Embryonic facial prominence (tissue), 1 donor: ENCODE data around the gene BHLHE23.
"Not testable (repeated sequence)": the region's sequence is repeated elsewhere in the genome, so short reads cannot be mapped to it uniquely, and the experiment has no call there.

ENCODE experiments used
- DNase-seq: peaks from one replicate; pipeline ENCODE4 v3.0.0-alpha.2; 2016; ENCODE audit errors: extremely low spot score

Gene BHLHE23

DNA sequence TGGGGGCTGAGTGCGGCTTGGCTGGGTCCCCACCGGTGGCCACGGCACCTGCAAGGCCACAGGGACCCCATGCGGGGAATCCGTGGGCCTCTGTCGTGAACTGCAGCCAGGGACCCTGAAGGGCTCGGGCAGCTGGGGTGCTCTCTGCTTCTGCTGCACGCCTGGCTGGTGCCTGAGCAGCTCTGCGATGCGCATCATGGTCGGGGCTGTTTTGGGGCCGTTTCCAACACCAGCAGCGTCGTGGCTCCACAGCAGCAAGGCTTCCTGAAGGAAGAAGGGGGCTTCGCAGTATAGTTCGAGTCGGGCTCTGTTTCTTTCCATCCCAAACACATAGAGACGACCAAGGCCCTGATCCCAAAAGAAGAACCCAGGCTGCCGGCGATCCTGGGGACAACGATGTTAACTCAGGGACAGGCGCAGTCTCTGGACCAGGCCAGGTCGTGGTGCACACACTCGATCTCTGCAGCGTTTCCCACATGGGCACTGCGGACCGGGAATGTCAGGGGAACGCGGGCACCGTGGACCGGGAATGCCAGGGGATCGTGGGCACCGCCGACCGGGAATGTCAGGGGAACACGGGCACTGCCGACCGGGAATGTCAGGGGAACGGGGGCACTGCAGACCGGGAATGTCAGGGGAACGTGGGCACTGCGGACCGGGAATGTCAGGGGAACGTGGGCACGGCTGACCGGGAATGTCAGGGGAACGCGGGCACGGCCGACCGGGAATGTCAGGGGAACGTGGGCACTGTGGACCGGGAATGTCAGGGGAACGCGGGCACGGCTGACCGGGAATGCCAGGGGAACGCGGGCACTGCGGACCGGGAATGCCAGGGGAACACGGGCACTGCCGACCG, 36.8 kb upstream of the BHLHE23 start:
- no peak for DNase-seq

DNA sequence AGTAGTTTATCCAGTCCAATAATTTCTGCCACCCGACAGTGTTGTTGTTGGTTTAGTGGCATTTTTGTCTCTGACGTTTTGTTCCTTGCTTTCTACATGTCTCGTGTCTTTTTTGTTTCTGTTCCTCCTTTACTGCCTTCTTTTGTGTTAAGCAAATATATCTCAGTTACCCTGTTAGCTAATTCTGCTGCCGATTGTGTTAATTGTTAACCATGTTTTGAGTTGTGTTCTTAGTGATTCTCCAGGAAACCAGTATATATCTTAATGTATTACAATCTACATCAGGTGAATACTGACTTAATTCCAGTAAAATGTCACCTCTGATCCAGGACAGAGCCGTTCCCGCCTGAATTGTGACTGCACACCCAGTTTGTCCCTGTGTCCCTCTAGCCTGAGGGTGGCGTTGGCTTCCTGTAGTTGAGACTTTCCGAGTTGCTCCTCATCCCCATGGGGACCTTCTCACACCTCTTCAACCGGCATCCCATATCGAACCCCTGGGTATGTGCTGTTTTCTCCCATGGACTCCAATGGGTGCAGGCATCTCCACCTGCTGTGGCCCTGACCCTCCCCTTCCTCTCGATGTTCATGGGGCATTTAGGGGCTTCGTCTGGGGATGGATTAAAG, 35.8 kb upstream of the BHLHE23 start:
- no peak for DNase-seq

DNA sequence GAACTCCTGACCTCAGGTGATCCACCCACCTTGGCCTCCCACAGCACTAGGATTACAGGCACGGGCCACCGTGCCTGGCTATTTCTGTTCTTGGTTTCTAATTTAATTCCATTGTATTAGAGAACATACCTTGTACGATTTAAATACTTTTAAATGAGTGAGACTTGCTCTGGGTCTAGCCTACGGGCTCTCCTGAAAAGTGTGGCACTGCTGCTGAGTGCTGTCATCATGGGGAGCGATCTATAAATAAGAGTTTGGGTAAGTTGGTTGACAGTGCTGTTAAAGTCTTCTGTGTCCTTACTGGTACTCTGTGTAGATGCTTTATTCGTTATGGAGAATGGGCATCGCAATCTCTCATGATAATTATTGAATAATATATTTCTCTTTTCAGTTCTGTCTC, 35.0 kb upstream of the BHLHE23 start:
- DNase-seq = no peak

DNA sequence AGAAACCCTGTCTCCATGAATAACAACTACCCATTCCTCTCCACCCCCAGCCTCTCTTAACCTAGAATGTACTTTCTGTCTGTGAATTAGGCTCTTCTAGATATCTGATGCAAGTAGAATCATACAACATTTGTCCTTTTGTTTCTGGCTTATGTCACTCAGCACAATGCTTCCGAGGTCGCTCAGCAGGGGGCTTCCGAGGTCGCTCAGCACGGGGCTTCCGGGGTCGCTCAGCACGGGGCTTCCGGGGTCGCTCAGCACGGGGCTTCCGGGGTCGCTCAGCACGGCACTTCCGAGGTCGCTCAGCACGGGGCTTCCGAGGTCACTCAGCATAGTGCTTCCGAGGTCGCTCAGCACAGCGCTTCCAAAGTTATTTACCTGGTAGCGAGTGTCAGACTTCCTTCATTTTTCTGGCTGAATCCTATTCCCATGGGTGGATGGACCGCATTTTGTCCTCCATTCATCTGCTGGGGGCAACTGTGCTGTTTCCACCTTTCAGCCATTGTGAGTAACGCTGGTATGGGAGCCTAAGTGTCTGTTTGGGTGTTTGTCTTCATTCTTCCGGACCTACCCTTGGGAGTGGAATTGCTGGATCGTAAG, 31.0 kb upstream of the BHLHE23 start:
- no peak for DNase-seq

DNA sequence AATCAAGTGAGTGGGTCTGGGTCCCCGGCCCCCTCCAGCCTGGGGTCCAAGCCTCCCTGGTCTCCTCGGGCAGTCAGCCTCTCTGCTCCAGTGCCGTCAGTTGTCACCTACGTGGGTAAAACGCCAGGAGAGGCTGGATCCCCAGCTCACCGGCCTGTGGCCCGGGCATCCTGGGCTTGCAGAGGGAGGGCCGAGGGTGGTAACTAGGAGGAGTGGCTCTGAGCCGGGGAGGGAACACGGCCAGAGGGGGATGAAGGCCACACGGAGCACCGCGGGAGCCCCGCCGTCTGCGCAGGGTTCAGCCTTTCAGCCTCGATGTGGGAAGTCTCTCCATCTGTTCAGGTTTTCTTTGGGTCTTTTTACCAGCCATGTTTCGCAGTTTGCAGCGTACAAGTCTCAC, 29.5 kb upstream of the BHLHE23 start:
- no peak for DNase-seq

DNA sequence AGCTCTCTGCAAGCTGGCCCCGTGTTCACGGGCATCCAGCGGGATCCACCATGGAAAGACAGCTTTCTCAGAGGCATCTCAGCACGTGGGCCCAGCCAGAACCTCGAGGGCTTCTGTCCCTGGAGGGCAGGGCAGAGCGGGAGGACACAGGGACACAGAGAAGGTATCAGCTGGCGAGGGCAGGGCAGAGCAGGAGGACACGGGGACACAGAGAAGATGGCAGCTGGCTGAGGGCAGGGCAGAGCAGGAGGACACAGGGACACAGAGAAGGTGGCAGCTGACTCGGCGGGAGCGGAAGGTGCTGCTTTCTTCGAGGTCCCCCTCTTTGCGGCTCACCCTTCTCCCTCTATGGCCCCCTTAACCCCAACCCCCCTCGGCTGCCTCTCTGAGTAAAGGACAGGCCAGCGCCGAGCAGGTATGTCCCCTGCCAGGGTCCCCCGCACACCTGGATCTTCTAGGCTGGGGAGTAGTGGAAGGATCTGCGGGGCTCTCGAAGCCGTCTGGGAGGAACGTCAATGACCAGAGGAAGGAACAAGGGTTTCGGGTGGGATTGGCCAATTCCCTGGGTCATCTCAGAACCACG, 28.9 kb upstream of the BHLHE23 start:
- no peak for DNase-seq

DNA sequence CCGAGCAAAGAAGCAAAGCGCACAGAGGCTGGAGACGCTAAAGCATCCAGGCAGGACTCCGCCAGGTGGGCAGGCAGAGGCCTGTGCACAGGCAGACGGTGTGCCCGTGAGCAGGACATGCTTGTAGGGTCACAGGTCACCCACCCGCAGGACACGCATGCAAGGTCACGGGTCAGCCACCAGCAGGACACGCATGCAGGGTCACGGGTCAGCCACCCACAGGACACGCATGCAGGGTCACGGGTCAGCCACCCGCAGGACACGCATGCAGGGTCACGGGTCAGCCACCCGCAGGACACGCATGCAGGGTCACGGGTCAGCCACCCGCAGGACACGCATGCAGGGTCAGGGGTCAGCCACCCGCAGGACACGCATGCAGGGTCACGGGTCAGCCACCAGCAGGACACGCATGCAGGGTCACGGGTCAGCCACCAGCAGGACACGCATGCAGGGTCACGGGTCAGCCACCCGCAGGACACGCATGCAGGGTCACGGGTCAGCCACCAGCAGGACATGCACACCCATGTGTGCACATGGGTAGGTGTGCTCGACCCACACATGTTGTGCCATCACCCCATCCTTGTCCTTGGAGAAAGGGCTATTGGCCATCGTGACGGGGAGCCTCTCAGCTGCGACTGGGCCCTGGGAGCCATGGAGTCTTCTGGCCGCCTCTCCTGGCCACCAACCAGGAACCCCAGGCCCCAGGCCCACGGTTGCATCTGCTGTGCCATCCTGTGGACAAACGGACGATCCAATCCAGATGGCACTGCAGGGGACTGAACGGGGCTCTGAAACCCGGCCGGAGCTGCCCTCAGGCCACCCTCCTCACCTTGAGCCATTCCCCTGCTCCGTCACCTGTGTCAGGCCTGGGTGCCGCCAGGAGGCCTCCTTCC, 28.2 kb upstream of the BHLHE23 start:
- DNase-seq = not testable (repeated sequence)

DNA sequence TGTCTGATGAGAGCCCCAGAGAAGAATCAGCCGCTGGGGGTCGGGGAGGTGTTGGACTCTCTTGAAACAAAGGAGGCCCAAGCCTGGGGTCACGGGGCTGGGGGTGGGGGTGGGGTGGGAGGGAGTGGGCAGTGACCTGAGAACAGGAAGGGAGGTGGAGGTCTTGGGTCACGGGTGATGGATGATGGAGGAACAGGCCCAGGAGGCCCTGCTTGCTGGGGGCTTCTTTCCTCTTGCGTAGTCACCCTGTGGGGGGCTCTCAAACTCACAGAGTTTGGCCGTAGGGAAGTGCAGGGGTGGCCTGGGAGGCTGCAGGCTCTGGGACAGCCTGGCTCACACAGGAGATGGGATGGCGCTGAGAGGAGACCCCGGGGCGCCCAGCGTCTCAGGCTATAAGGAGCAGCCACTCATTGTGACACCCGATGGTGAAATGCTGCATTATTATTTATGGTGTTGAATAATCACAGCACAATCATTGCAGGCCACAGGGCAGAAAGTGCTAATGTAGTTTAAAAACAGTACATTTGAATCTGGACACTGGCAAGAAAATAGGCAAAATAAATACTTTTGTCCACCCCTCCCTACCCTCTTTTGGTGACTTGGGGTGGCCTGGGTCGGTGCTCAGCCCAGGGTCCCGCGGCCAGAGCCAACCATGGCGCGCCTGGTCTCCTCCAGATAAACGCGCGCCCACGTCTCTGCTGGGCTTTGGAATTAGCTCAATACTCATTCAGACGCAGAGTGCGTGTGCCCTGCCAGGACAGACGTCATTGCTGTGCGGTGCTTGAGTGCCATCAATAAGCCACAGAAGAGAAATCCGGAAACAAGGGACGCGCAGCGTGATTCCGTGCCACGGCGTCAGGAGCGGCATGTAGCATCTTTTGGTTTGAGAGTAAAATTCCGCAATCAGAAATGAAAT, 27.3 kb upstream of the BHLHE23 start:
- DNase-seq = no peak

DNA sequence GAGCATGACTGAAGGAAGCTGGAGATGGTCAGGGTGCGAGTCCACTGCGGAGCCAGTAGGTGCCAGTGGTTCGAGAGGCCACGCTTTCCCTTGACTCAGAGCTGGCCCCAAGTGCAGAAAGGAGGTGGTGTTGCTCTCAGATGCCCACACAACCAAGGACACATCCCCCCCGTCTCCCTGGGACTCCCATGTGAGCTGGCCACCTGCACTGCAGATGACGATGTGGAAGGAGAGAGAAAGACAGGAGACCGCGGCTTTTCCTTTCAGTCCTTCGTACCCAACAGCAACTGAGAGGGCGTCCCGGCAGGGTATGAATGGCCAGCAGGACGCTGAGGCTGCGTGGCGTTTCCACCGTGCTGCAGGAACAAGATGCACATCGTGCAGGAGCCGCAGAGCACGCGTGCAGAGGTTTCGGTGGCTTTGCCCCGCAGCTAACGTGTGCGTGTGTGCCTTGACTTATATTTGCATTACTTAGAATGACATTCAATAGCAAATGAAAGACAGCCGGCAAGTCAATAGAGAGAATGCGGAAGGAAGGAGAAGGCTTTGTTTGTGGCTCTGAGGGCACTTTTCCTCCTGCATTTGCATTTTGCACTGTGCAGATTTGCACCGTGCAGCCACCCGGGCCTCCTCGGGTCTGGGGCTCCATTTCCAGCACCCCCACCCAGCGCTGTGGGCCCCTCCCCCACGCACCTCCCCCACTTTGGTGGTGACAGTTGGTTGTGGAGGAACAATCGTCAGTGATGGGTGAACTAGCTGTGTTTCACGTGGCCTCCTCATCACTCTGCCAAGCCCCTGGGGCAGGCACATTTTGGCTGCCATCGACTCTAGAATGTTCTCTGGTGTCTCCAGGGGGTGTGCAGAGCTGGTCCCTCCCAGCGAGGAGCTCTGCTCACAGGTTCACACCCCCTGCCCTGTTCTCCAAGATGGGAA, 26.4 kb upstream of the BHLHE23 start:
- no peak for DNase-seq

DNA sequence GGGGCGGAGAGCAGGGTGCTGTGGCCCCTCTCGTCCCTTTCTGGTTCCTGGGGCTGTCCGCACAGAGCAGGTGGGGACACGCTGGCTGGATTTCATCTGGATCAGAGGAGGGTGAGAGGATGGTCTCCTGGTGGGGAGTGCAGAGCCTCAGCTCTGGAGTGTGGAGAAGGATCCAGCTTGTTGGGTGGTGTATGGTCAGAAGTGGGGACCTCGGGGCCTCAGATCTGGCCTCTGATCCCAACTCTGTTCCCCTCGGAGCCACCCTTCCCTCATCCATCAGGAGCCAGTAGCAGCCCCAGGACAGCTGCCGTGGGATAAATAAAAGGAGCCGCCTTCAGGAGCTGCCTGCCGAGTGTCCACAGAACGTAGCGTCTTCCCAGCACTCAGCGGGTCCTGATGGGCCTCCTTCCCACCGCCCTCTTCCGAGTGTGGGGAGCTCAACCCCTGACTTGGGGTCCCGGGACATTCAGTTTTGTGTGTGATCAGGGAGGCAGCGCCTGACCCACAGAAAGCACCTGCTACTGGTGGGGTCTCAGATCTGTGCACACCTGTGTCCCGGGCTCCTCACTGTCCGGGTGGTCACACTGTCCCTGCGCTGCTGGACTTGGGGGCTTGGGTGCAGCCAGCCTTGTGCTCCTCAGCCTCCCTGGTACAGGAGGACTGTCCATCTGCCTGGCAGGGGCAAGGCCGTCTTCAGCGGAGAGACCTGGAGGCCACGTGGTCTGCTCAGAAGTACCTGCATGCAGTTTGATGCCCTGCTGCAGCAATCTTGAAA, 25.4 kb upstream of the BHLHE23 start:
- DNase-seq = no peak

DNA sequence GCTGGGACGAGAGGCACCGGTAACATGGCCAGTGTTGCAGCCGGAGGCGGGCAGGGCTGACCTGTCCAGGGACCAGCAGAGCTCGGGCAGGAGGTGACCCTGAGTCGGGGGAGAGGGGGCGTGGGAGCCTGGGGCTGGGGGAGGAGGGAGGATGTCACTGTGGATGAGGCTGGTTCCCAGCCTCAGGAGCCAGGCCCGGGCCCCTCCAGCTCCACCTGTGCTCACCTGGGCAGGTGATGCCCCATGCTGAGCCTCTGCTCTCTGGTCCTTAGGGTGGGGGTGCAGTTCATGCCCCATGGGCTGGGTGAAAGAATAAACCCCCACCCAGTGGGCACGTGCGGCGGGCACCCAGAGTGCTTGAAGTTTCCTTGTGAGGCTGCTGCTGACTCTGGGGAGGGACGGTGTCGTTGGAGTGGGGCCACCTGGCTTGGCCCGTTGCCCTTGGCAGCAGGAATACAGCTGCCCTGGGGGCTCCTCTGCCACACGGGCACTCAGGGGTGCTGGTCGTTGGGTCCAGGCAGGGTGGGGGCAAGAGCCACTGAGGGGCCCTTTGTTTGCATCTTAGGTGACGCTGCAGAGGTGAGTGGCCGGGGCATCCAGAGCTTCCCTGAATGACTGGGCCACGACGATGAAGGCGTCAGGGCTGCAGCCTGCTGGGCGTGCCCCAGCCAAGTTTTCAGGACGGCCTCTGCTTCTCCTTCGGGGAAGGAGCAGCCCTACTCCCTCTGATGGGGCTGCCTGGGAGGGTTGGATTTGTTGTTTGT, 24.7 kb upstream of the BHLHE23 start:
- no peak for DNase-seq

DNA sequence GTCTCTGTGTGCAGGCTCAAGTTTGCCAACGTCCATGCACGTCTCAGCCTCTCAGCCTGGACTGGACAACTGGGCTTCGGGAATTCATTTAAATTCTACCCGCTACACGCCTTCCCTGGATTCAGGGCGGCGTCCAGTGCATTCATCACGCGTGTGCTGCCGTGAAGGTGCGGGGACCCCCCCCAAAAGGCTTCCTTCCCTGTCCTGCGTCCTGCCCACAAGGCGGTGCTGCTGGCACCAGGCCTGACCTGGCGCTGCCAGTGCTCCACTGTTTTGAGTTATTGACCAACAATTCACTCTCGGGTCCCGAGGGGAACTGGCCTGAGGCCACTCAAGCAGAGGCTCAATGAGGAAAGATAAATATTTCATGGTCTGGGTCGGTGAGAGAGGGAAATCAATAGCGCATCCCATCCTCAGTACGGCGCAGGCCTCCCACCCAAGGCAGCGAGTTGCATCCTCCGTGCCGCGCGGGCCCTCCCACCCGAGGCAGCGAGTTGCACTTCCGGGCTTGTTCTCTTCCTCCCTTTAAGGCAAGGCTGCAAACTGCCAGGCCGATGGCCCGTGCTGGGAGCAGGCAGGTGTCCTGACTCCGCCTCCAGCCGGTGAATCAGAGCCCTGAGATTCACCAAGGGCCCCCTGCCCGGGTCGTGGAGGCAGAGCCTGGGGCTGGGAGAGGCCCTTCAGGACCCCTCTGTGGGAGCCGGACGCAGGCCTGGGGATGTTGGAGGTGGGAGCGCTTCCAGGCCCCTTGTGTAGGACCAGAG, 22.8 kb upstream of the BHLHE23 start:
- no peak for DNase-seq

DNA sequence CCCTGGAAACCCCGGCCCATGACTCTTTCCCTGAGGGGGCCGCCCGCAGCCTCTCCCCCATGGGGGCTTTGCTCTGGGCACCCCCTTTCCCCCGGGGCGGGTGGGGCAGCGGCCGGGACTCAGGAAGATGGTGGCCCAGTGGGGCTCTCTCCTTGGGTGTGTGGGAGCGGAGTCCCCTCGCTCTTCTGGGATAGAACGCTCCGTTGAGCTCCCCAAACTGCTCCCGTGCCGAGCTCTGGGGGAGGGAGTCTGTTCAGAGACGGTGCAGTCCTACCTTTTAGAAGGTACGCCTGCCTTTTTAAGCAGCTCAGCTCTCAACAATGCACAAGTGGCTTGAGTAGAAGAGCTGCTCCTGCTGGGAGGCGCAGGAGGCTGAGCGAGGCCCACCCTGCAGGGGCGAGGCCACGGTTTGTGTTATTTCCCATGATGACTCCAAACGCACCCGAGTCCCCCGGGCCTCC, 21.7 kb upstream of the BHLHE23 start:
- DNase-seq = no peak

DNA sequence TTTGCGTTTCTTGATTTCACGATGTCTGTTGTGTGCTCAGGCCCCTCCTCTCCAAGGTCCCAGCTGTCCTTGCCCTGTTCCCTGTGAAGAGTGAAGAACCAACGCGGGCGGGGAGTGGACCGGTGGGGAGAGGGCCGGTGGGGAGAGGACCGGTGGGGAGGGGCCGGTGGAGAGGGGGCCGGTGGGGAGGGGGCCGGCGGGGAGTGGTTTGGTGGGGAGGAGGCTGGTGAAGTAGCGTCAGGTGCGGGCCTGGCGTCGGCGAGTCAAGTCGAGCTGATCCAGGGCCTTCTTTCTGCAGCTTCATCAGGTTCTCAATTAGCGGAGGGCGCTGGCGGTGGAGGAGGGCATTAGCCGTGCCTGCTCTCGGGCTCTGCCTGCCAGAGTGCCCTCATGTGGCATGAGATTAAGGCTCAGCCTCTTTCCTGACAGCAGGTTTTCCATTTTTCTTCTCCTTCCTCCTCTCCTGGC, 21.2 kb upstream of the BHLHE23 start:
- DNase-seq = no peak

DNA sequence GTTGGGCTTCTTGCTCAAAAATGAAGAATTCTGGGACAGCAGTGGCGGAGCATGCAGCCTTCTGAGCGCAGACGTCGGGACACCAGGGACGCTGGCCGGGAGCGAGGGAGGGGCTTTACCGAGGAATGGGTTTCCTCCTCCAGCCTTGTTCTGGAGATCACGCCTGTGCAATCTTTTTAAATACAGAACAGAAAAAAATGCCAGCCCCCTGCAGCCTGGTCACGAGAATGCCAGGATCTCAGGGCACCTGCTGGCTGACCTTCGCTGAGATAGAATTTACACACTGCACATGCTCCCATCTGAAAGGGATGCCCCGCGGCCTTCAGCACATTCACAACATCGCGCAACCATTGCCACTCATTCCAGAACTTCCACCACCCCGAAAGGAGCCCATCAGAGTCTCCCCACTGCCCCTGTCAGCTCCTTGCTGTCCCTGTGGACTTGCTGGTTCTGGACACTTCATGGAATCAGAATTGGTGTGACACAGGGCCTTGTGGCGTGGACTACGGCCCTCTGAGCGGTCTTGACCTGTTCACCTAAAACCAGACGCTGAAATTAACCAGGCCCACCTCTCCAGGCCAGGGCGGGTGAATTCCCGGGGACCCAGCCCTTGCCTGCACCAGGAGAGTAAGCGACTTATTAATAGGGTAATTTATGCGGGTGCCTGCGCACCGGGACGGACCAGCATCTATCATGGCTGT, 20.6 kb upstream of the BHLHE23 start:
- DNase-seq = no peak

DNA sequence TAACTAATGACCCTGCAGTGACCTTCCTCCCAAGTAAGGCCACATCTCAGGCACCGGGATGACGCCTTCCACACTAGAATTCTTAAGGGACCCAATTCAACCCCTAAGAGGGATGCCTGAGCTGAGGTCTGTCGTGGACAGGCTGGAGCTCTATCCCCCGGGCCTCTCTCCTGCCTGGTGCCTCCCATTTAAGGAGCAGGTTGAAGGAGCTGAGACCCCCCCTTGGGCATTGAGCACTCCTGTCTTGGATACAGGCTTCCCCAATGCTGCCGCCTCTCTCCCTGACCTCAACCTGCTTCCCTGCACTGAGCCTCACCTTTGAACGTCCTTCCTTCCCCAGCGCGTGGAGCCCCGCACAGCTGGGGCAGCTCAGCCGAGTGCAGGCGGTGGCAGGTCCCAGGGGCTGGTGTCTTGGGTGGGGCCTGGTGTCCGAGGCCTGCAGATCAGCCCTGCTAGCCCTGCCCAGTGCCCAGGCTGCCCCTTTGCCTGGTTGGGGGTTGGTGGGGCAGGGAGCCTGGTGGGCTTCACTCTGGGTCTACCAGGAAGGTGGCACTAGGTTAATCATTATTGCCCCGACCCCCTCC, 19.9 kb upstream of the BHLHE23 start:
- no peak for DNase-seq
